ENCODE data around the gene VPS37C. TPM values are rescaled to one million over a fixed set of nuclear protein-coding genes. Genes with fewer than 3 reads are reported as not detected.

The VPS37C gene
- total RNA-seq, 1 donor from 2014 or later = 27.8 TPM

DNA sequence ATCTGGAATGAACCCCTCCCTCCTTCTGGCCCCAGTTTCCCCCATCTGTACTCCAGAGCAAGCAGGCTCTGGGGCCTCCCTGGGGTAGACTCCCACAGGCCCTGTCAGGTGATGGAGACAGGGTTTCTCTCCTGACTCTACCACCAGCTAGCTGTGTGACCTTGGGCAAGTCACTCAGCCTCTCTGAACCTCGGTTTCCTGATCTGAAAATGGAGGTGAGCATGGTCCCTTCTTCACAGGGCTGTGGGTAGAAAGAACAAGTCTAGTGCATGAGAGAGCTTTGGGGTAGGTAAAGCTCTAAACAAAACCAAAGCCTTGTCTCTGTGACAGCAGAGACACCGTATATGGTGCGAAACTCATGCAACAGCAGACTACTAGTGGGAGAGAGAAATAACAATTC lies 53.3 kb downstream of the VPS37C start:
- H3K4me3 Mint-ChIP-seq = no peak overlapping the region
- no peak overlapping the region for H3K27ac Mint-ChIP-seq
- no peaks in the 10 kb centered on the region for H3K9me3 Mint-ChIP-seq
- no peaks in the 10 kb centered on the region for H3K27me3 Mint-ChIP-seq
- TF ChIP-seq, protein P1, sequence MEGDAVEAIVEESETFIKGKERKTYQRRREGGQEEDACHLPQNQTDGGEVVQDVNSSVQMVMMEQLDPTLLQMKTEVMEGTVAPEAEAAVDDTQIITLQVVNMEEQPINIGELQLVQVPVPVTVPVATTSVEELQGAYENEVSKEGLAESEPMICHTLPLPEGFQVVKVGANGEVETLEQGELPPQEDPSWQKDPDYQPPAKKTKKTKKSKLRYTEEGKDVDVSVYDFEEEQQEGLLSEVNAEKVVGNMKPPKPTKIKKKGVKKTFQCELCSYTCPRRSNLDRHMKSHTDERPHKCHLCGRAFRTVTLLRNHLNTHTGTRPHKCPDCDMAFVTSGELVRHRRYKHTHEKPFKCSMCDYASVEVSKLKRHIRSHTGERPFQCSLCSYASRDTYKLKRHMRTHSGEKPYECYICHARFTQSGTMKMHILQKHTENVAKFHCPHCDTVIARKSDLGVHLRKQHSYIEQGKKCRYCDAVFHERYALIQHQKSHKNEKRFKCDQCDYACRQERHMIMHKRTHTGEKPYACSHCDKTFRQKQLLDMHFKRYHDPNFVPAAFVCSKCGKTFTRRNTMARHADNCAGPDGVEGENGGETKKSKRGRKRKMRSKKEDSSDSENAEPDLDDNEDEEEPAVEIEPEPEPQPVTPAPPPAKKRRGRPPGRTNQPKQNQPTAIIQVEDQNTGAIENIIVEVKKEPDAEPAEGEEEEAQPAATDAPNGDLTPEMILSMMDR (conservative IDR thresholded peaks at IDR 0.05) = no peak
- H3K36me3 Mint-ChIP-seq = no peaks in the 10 kb centered on the region
- peaks cover 5% of the 10 kb centered on the region for H3K4me1 Mint-ChIP-seq (ENCODE audit: unreplicated experiment)
- no peak for DNase-seq (ENCODE audit: extremely low spot score, unreplicated experiment)

DNA sequence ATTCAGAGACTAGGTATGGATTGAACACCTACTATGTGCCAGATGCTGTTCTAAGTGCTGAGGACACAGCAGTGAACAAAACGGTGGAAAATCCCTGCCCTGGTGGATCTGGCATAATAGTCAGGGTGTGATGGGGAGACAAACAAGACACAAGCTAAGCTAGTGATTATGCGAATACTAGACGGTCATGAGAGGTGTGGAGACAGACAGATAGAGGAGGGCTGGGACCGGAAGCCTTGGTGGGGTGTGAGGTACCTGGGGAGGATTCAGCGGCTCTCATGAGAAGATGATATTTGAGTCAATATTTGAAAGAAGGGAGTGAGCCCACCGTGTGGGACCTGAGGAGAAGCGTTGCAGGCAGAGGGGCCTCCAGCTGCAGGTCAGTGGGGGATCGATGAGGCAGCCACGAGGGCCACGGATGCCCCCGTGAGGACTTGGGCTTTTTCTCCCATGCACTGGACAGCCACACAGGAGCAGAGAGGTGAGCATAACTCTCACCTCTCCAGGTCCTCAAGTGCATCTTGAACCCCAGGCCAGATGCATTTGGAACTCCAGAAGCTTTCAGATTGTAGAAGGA lies 54.2 kb downstream of the VPS37C start:
- no peak for DNase-seq (ENCODE audit: extremely low spot score, unreplicated experiment)
- TF ChIP-seq, protein P1 (conservative IDR thresholded peaks at IDR 0.05) = no peak
- H3K4me3 Mint-ChIP-seq = no peak overlapping the region
- H3K27ac Mint-ChIP-seq = no peak overlapping the region
- peaks cover 5% of the 10 kb centered on the region for H3K4me1 Mint-ChIP-seq (ENCODE audit: unreplicated experiment)
- no peaks in the 10 kb centered on the region for H3K9me3 Mint-ChIP-seq
- no peaks in the 10 kb centered on the region for H3K36me3 Mint-ChIP-seq
- H3K27me3 Mint-ChIP-seq = no peaks in the 10 kb centered on the region

DNA sequence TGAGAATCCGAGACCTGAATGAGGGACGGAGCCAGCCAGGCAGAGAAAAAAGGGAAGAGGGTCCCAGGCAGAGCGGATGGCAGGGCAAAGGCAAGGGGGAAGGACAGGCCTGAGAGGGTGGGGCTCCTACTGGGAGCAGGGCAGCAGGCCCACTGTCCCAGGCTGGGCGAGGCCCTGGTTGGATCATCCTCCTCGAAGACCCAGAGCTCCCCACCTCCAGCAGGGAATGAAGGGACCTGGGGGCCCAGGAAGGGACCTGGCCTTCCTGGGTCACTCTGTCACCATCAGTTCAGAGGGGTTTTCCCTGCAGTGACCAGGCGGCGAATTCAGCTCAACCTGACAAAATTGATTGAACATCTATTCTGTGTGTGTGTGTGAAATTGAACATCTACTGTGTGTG lies 54.9 kb downstream of the VPS37C start:
- H3K4me1 Mint-ChIP-seq (ENCODE audit: unreplicated experiment) = peaks cover 5% of the 10 kb centered on the region
- no peaks in the 10 kb centered on the region for H3K36me3 Mint-ChIP-seq
- no peak overlapping the region for H3K27ac Mint-ChIP-seq
- no peak for DNase-seq (ENCODE audit: extremely low spot score, unreplicated experiment)
- H3K27me3 Mint-ChIP-seq = no peaks in the 10 kb centered on the region
- TF ChIP-seq, protein P1 (conservative IDR thresholded peaks at IDR 0.05) = no peak
- no peak overlapping the region for H3K4me3 Mint-ChIP-seq
- no peaks in the 10 kb centered on the region for H3K9me3 Mint-ChIP-seq

DNA sequence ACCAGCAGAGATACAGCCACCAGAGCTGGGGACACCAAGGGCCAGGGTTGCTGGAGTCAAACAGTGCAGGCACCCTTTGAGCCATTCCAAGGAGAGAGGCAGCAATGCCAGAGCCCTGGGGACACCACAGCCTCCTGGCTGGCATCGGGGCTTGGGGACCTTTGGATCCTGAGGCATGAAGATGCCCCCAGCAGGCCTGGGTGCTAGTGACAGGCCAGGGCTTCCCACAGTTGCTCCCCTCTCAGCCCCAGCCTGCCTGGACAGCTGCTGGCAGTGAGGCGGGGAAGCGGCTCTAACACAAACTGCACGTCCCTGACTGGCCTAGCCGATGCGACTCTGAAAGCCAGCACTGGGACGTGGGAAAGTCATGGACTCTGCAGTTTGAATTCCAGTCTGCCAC lies 56.3 kb downstream of the VPS37C start:
- DNase-seq (ENCODE audit: extremely low spot score, unreplicated experiment) = no peak
- Mint-ChIP-seq H3K4me3 (no peak overlapping the region), H3K36me3 (no peaks in the 10 kb centered on the region), H3K9me3 (no peaks in the 10 kb centered on the region), H3K4me1 (ENCODE audit: unreplicated experiment) (peaks cover 5% of the 10 kb centered on the region), H3K27me3 (no peaks in the 10 kb centered on the region), H3K27ac (no peak overlapping the region)
- TF ChIP-seq, protein P1 (conservative IDR thresholded peaks at IDR 0.05) = no peak

DNA sequence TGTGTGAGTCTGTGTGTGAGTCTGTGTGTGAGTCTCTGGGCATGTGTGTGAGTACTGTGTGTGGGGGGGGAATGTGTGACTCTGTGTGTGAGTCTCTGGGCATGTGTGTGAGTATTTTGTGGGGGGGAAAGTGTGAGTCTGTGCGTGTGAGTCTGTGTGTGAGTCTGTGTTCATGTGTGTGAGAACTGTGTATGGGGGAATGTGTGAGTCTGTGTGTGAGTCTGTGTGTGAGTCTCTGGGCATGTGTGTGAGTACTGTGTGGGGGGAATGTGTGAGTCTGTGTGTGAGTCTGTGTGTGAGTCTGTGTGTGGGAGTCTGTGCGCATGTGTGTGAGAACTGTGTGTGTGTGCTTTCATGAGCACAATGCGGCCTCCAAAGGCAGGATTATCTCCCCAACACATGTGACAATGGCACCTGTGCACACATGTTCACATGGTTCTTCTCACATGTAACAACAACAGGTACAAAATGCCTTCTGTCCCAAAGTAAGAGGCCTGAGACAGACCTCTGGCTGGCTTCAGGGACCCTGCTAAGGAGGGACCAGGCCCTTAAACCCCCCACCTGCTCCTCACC lies 57.3 kb downstream of the VPS37C start:
- DNase-seq (ENCODE audit: extremely low spot score, unreplicated experiment) = no peak
- Mint-ChIP-seq H3K4me1 (ENCODE audit: unreplicated experiment) (no peaks in the 10 kb centered on the region), H3K27ac (no peak overlapping the region), H3K36me3 (no peaks in the 10 kb centered on the region), H3K4me3 (no peak overlapping the region), H3K9me3 (no peaks in the 10 kb centered on the region), H3K27me3 (no peaks in the 10 kb centered on the region)
- TF ChIP-seq, protein P1 (conservative IDR thresholded peaks at IDR 0.05) = no peak

Data from type B pancreatic cell (in vitro differentiated cells).